HCT116 (cell line): Measurements from ENCODE around the gene EIF4G2.

ENCODE experiments used
- ATF3 ChIP-seq: IDR thresholded peaks from 2 replicates; pipeline ENCODE4 v1.6.1; 2012
- CTCF ChIP-seq, 3 experiments: fragments of 200-600 bp in 1 of 3; sonication (generic) in 1 of 3; IDR thresholded peaks in 2 of 3; conservative IDR thresholded peaks in 1 of 3; 2 replicates each; pipeline ENCODE4 v1.5.1; 2012 to 2017; ENCODE audit warnings: low read depth in 2 of 3, low read length in 2 of 3, antibody characterized with exemption in 1 of 3, borderline replicate concordance in 1 of 3, control low read depth in 1 of 3, mild to moderate bottlenecking in 1 of 3, mixed read lengths in 1 of 3, mixed run types in 1 of 3, moderate library complexity in 1 of 3; ENCODE audit not compliant: insufficient read depth in 1 of 3
- EZH2phosphoT487 ChIP-seq: fragments of 200-600 bp; IDR thresholded peaks from 2 replicates; pipeline ENCODE4 v1.6.1; 2018; ENCODE audit warnings: antibody characterized with exemption, borderline replicate concordance
- POLR2A ChIP-seq: IDR thresholded peaks from 2 replicates; pipeline ENCODE4 v1.7.0; 2011; ENCODE audit warnings: borderline replicate concordance; ENCODE audit not compliant: insufficient read depth, insufficient read length; ENCODE audit errors: extremely low read depth
- POLR2AphosphoS5 ChIP-seq: IDR thresholded peaks from 2 replicates; pipeline ENCODE4 v1.6.1; 2011; ENCODE audit warnings: mild to moderate bottlenecking, low read depth, low read length, moderate library complexity
- RAD21 ChIP-seq: IDR thresholded peaks from 2 replicates; pipeline ENCODE4 v1.6.1; 2012; ENCODE audit warnings: low read depth, mild to moderate bottlenecking

- TF ChIP-seq CTCF (IDR thresholded peaks at IDR 0.05 in 2 of 3, conservative IDR thresholded peaks at IDR 0.05 in 1 of 3; ENCODE audit: borderline replicate concordance in 1 of 3, insufficient read depth in 1 of 3, low read depth in 2 of 3, low read length in 2 of 3) (no peak), POLR2AphosphoS5 (no peak), POLR2A (no peak), RAD21 (no peak), ATF3 (no peak), EZH2phosphoT487 (no peak)
Measured at GRCh38 chr11:10838881-10839280, 30.2 kb upstream of the EIF4G2 start.
